GM23248 (cell line): ENCODE results near the gene SCAP.

Experiments used
- EZH2 ChIP-seq: fragments of 200-600 bp; sonication (generic); IDR thresholded peaks from 2 replicates; pipeline ENCODE4 v1.6.1; 2018; ENCODE audit warnings: antibody characterized with exemption, mild to moderate bottlenecking; ENCODE audit not compliant: insufficient read depth, poor library complexity, severe bottlenecking
- EZH2phosphoT487 ChIP-seq: fragments of 200-600 bp; sonication (generic); IDR thresholded peaks from 2 replicates; pipeline ENCODE4 v1.6.1; 2018; ENCODE audit warnings: antibody characterized with exemption, moderate library complexity, mild to moderate bottlenecking, low read depth; ENCODE audit not compliant: insufficient read depth

GRCh38 chr3:47503033-47503432 lies 27.3 kb upstream of the SCAP start:
- TF ChIP-seq EZH2 (no peak), EZH2phosphoT487 (no peak)
